ENCODE measurements around the gene RHBDL1. TPM values are rescaled to one million over a fixed set of nuclear protein-coding genes. Genes with fewer than 3 reads are reported as not detected.

The RHBDL1 gene
- total and polyA plus RNA-seq, 4 donors: 0.35 to 0.84 (median 0.70) TPM

GRCh38 chr16:658679-659571 lies 16.5 kb upstream of the RHBDL1 start:
- WGBS: 96% methylated on average over 35 of the region's 35 CpGs
- H3K9ac ChIP-seq (ENCODE audit: low read depth in 1 of 2, low read length in 2 of 2): no peak overlapping the region
- TF ChIP-seq MAX (IDR thresholded peaks at IDR 0.05) (no peak), RXRA (IDR thresholded peaks at IDR 0.05) (no peak), RAD21 (IDR thresholded peaks at IDR 0.05) (no peak), EGR1 (IDR thresholded peaks at IDR 0.05; ENCODE audit: low read depth in 2 of 2) (no peak), CTCF (IDR thresholded peaks at IDR 0.05; ENCODE audit: low read depth, low read length, missing input control) (no peak), TAF1 (conservative IDR thresholded peaks at IDR 0.05) (no peak), JUND (IDR thresholded peaks at IDR 0.05) (no peak), REST (IDR thresholded peaks at IDR 0.05) (no peak), NR2F2 (IDR thresholded peaks at IDR 0.05) (no peak), YY1 (IDR thresholded peaks at IDR 0.05) (no peak)
- peaks cover 0 to 6% (median 1%) of the 10 kb centered on the region in 4 donors for H3K36me3 ChIP-seq (ENCODE audit: control insufficient read depth in 4 of 4, insufficient read depth in 3 of 4, low read depth in 1 of 4, low read length in 3 of 4)
- H3K4me3 ChIP-seq (ENCODE audit: low read depth in 1 of 3, low read length in 3 of 3): no peak overlapping the region
- H3K4me1 ChIP-seq (ENCODE audit: control insufficient read depth in 4 of 4, insufficient read depth in 4 of 4, low read length in 3 of 4): peaks cover 10 to 23% (median 15%) of the 10 kb centered on the region in 4 donors
- no peak for DNase-seq (ENCODE audit: low spot score)
- no peaks in the 10 kb centered on the region for H3K9me3 ChIP-seq (ENCODE audit: control insufficient read depth in 4 of 4, low read length in 3 of 4)
- H3K27ac ChIP-seq (ENCODE audit: low read depth in 1 of 2, low read length in 2 of 2): no peak overlapping the region
- H3K27me3 ChIP-seq (ENCODE audit: control insufficient read depth in 4 of 4, insufficient read depth in 4 of 4, low read length in 3 of 4): no peaks in the 10 kb centered on the region

GRCh38 chr16:659618-660017 lies 15.9 kb upstream of the RHBDL1 start:
- 92% methylated on average over 20 of the region's 20 CpGs for WGBS
- Histone ChIP-seq H3K27me3 (ENCODE audit: control insufficient read depth in 4 of 4, insufficient read depth in 4 of 4, low read length in 3 of 4) (no peaks in the 10 kb centered on the region), H3K27ac (ENCODE audit: low read depth in 1 of 2, low read length in 2 of 2) (no peak overlapping the region), H3K9me3 (ENCODE audit: control insufficient read depth in 4 of 4, low read length in 3 of 4) (no peaks in the 10 kb centered on the region), H3K36me3 (ENCODE audit: control insufficient read depth in 4 of 4, insufficient read depth in 3 of 4, low read depth in 1 of 4, low read length in 3 of 4) (peaks cover 0 to 6% (median 1%) of the 10 kb centered on the region in 4 donors), H3K4me1 (ENCODE audit: control insufficient read depth in 4 of 4, insufficient read depth in 4 of 4, low read length in 3 of 4) (peaks cover 10 to 22% (median 15%) of the 10 kb centered on the region in 4 donors), H3K4me3 (ENCODE audit: low read depth in 1 of 3, low read length in 3 of 3) (no peak overlapping the region), H3K9ac (ENCODE audit: low read depth in 1 of 2, low read length in 2 of 2) (no peak overlapping the region)
- TF ChIP-seq REST (IDR thresholded peaks at IDR 0.05) (no peak), NR2F2 (IDR thresholded peaks at IDR 0.05) (no peak), YY1 (IDR thresholded peaks at IDR 0.05) (no peak), SP1 (IDR thresholded peaks at IDR 0.05) (no peak), RXRA (IDR thresholded peaks at IDR 0.05) (no peak), FOXA2 (IDR thresholded peaks at IDR 0.05) (no peak), ATF3 (IDR thresholded peaks at IDR 0.05) (no peak), GABPA (IDR thresholded peaks at IDR 0.05 in 1 of 2, conservative IDR thresholded peaks at IDR 0.05 in 1 of 2) (no peak), ZBTB33 (IDR thresholded peaks at IDR 0.05) (no peak), EGR1 (IDR thresholded peaks at IDR 0.05; ENCODE audit: low read depth in 2 of 2) (no peak), HNF4G (IDR thresholded peaks at IDR 0.05) (no peak), RAD21 (IDR thresholded peaks at IDR 0.05) (no peak), CTCF (IDR thresholded peaks at IDR 0.05; ENCODE audit: low read depth, low read length, missing input control) (no peak)
- DNase-seq (ENCODE audit: low spot score): no peak

All from liver (tissue), 9 donors.